HG02759 (cell line): ENCODE data around the gene TNFRSF11A.

Source experiments
- ATAC-seq: cut with Tn5 transposase; IDR thresholded peaks from one replicate; pipeline ENCODE4 v1.9.1; 2021; ENCODE audit warnings: mild to moderate bottlenecking, moderate library complexity; ENCODE audit not compliant: unreplicated experiment

TNFRSF11A gene

GRCh38 chr18:62407660-62408059 lies 82.5 kb downstream of the TNFRSF11A start:
- ATAC-seq: no peak

GRCh38 chr18:62409821-62410220 lies 84.7 kb downstream of the TNFRSF11A start:
- ATAC-seq: no peak

GRCh38 chr18:62412231-62412979 lies 87.3 kb downstream of the TNFRSF11A start:
- no peak for ATAC-seq

- no peak for ATAC-seq
Measured at GRCh38 chr18:62413206-62413605, 88.1 kb downstream of the TNFRSF11A start.

GRCh38 chr18:62418258-62418657 lies 93.1 kb downstream of the TNFRSF11A start:
- ATAC-seq: no peak

- ATAC-seq: no peak
Measured at GRCh38 chr18:62420151-62420512, 95.0 kb downstream of the TNFRSF11A start.

GRCh38 chr18:62420513-62421209 lies 95.6 kb downstream of the TNFRSF11A start:
- ATAC-seq: peak; percentile 97

- peak; percentile 57 for ATAC-seq
Measured at GRCh38 chr18:62425465-62426190, 100.5 kb downstream of the TNFRSF11A start.

GRCh38 chr18:62426191-62426488 lies 101.0 kb downstream of the TNFRSF11A start:
- ATAC-seq: no peak

- no peak for ATAC-seq
Measured at GRCh38 chr18:62432176-62432575, 107.1 kb downstream of the TNFRSF11A start.

- no peak for ATAC-seq
Measured at GRCh38 chr18:62434798-62435197, 109.7 kb downstream of the TNFRSF11A start.

GRCh38 chr18:62435435-62436031 lies 110.4 kb downstream of the TNFRSF11A start:
- ATAC-seq: no peak

- no peak for ATAC-seq
Measured at GRCh38 chr18:62436636-62437234, 111.6 kb downstream of the TNFRSF11A start.

GRCh38 chr18:62437235-62438017 lies 112.3 kb downstream of the TNFRSF11A start:
- ATAC-seq: peak; percentile 57

- no peak for ATAC-seq
Measured at GRCh38 chr18:62438018-62438329, 112.9 kb downstream of the TNFRSF11A start.

- ATAC-seq: no peak
Measured at GRCh38 chr18:62438402-62438801, 113.3 kb downstream of the TNFRSF11A start.

- no peak for ATAC-seq
Measured at GRCh38 chr18:62438866-62439265, 113.8 kb downstream of the TNFRSF11A start.
